Type B pancreatic cell (in vitro differentiated cells): ENCODE measurements around the gene KRT8. TPM values are rescaled to one million over a fixed set of nuclear protein-coding genes. Genes with fewer than 3 reads are reported as not detected.

ENCODE experiments used
- DNase-seq: peaks from one replicate; pipeline ENCODE4 v3.0.0; 2021; ENCODE audit warnings: mixed read lengths; ENCODE audit not compliant: unreplicated experiment; ENCODE audit errors: extremely low spot score
- H3K27ac Mint-ChIP-seq: 2 replicates; pipeline ENCODE4 v1.8.0; 2021; ENCODE audit warnings: mild to moderate bottlenecking, mixed read lengths
- H3K27me3 Mint-ChIP-seq: 2 replicates; pipeline ENCODE4 v1.8.0; 2021; ENCODE audit warnings: mixed read lengths
- H3K36me3 Mint-ChIP-seq: 2 replicates; pipeline ENCODE4 v1.8.0; 2021; ENCODE audit warnings: mixed read lengths
- H3K4me1 Mint-ChIP-seq: one replicate; pipeline ENCODE4 v1.8.0; 2021; ENCODE audit warnings: mixed read lengths; ENCODE audit not compliant: unreplicated experiment
- H3K4me3 Mint-ChIP-seq: 2 replicates; pipeline ENCODE4 v1.8.0; 2021; ENCODE audit warnings: mild to moderate bottlenecking, mixed read lengths
- H3K9me3 Mint-ChIP-seq: 2 replicates; pipeline ENCODE4 v1.8.0; 2021; ENCODE audit warnings: mixed read lengths
- CTCF ChIP-seq: fragments of 200-600 bp; sonication (generic); conservative IDR thresholded peaks from 2 replicates; pipeline ENCODE4 v1.5.0; 2021; ENCODE audit warnings: antibody characterized with exemption, mild to moderate bottlenecking
- total RNA-seq: library from RNA; stranded (reverse); gene quantifications from 2 replicates; pipeline ENCODE4 v1.2.1, GENCODE V29; 2021; ENCODE audit warnings: low replicate concordance

KRT8 gene
- total RNA-seq, 1 donor from 2014 or later: 768 TPM

- Mint-ChIP-seq H3K9me3 (no peaks in the 10 kb centered on the region), H3K36me3 (peaks cover 31% of the 10 kb centered on the region), H3K27me3 (no peaks in the 10 kb centered on the region), H3K4me1 (peaks cover 35% of the 10 kb centered on the region), H3K4me3 (peak overlapping the region; percentile 98), H3K27ac (peak overlapping the region; percentile 99)
- DNase-seq: no peak
- TF ChIP-seq CTCF: no peak
These were observed 45.7 kb upstream of the KRT8 start for GRCh38 chr12:52950553-52950952.

- H3K27ac Mint-ChIP-seq: peak overlapping the region; percentile 99
- H3K4me3 Mint-ChIP-seq: peak overlapping the region; percentile 98
- peaks cover 31% of the 10 kb centered on the region for H3K36me3 Mint-ChIP-seq
- TF ChIP-seq CTCF: no peak
- no peaks in the 10 kb centered on the region for H3K27me3 Mint-ChIP-seq
- no peaks in the 10 kb centered on the region for H3K9me3 Mint-ChIP-seq
- no peak for DNase-seq
- peaks cover 44% of the 10 kb centered on the region for H3K4me1 Mint-ChIP-seq
These were observed 44.8 kb upstream of the KRT8 start for GRCh38 chr12:52949413-52950331.

GRCh38 chr12:52947738-52948423, 43.0 kb upstream of the KRT8 start:
- TF ChIP-seq CTCF: no peak
- peak overlapping the region; percentile 92 for H3K4me3 Mint-ChIP-seq
- peaks cover 49% of the 10 kb centered on the region for H3K4me1 Mint-ChIP-seq
- H3K27me3 Mint-ChIP-seq: no peaks in the 10 kb centered on the region
- H3K9me3 Mint-ChIP-seq: no peaks in the 10 kb centered on the region
- H3K27ac Mint-ChIP-seq: peak overlapping the region; percentile 99
- no peak for DNase-seq
- H3K36me3 Mint-ChIP-seq: peaks cover 29% of the 10 kb centered on the region

- Mint-ChIP-seq H3K4me1 (peaks cover 55% of the 10 kb centered on the region), H3K9me3 (no peaks in the 10 kb centered on the region), H3K27me3 (no peaks in the 10 kb centered on the region), H3K27ac (peak overlapping the region; percentile 99), H3K36me3 (peaks cover 28% of the 10 kb centered on the region), H3K4me3 (peak overlapping the region; percentile 76)
- TF ChIP-seq CTCF: no peak
- DNase-seq: no peak
These were observed 42.1 kb upstream of the KRT8 start for GRCh38 chr12:52946797-52947547.

GRCh38 chr12:52946334-52946733, 41.5 kb upstream of the KRT8 start:
- peak overlapping the region; percentile 76 for H3K4me3 Mint-ChIP-seq
- no peak for TF ChIP-seq CTCF

More at GRCh38 chr12:52946334-52946733, 41.5 kb upstream of the KRT8 start:
- Mint-ChIP-seq H3K27ac (peak overlapping the region; percentile 99), H3K27me3 (no peaks in the 10 kb centered on the region), H3K4me1 (peaks cover 58% of the 10 kb centered on the region), H3K36me3 (peaks cover 24% of the 10 kb centered on the region), H3K9me3 (no peaks in the 10 kb centered on the region)
- DNase-seq: no peak
